Psoas muscle (tissue), 8 donors: ENCODE results near the gene IVD. TPM values are rescaled to one million over a fixed set of nuclear protein-coding genes. Genes with fewer than 3 reads are reported as not detected.

ENCODE experiments used
- ATAC-seq, 4 donors: fragments of 200-7000 bp; cut with Tn5 transposase; one replicate each; pipeline ENCODE4 v1.9.1; 2020; ENCODE audit warnings: moderate library complexity in 3 of 4, mild to moderate bottlenecking in 2 of 4
- DNase-seq, 2 donors: peaks; one replicate each; pipeline ENCODE4 v3.0.0-alpha.2; 2020
- H3K27ac ChIP-seq: fragments of 200-600 bp; one replicate; pipeline ENCODE4 v1.8.0; 2022
- H3K27me3 ChIP-seq, 3 donors: fragments of 200-600 bp in 1 of 3; one replicate each; pipeline versions ENCODE4 v1.6.1 to v1.8.0; 2013 to 2022; ENCODE audit warnings: low read length in 2 of 3, mild to moderate bottlenecking in 2 of 3, moderate library complexity in 1 of 3; ENCODE audit not compliant: insufficient read depth in 3 of 3
- H3K36me3 ChIP-seq, 2 donors: fragments of 200-600 bp in 1 of 2; one replicate each; pipeline versions ENCODE4 v1.6.1 to v1.8.0; 2013 to 2022; ENCODE audit warnings: low read depth in 1 of 2, mild to moderate bottlenecking in 1 of 2, moderate library complexity in 1 of 2; ENCODE audit not compliant: insufficient read depth in 1 of 2
- H3K4me1 ChIP-seq: fragments of 200-600 bp; one replicate; pipeline ENCODE4 v1.8.0; 2022
- H3K4me3 ChIP-seq: fragments of 200-600 bp; one replicate; pipeline ENCODE4 v1.8.0; 2022; ENCODE audit warnings: mild to moderate bottlenecking
- H3K9me3 ChIP-seq: fragments of 200-600 bp; one replicate; pipeline ENCODE4 v1.8.0; 2022
- CTCF ChIP-seq: fragments of 200-600 bp; IDR thresholded peaks from one replicate; pipeline ENCODE4 v1.8.0; 2022; ENCODE audit warnings: antibody characterized with exemption
- WGBS, 3 donors: extraction: QIAGEN DNeasy Blood & Tissue Kit; methylation state at CpG; one replicate each; pipeline versions ENCODE4 v1.1.6 to v1.1.7; 2013; 5-methylcytosine and 5-hydroxymethylcytosine counted together
- intact Hi-C, 2 donors: fragments of 100-400 bp; cut with DNase I; formaldehyde crosslinking; loops; one replicate each; pipeline versions ENCODE4 v1.11.0 to v1.14.2; 2022
- polyA plus RNA-seq, 3 donors: library from polyadenylated mRNA; stranded (reverse); fragments of 200-250 nt; gene quantifications; one replicate each; pipeline ENCODE4 v1.2.3, GENCODE V29; 2013
- total RNA-seq, 4 donors: library from RNA; stranded (reverse); fragmentation: NEBNext Ultra II Directional in 2 of 4; extraction: Animal tissue kit (Norgen Biotek cat#: 25700) in 2 of 4; gene quantifications; one replicate each; pipeline versions ENCODE4 v1.2.1 to v1.2.4, GENCODE V29; 2021 to 2023
- donor health status: healthy with polysubstance abuse.
- donor health status: DM: no; HTN: no; CAD: no; lungs with moderate emphysema.
- donor health status: Bipolar disorder and iron deficiency.
- donor health status: healthy.
- donor health status: DM: yes; HTN: yes; CAD: no.
- donor health status: DM: no; HTN: no; CAD: no.
- donor health status: DM: no; HTN: no; CAD: no.
- donor health status: DM: yes; HTN: yes; CAD: no.

Gene IVD
- total and polyA plus RNA-seq, 7 donors, result 27.1 to 102 (median 46.5) TPM

GRCh38 chr15:40467261-40467615 is 61.6 kb downstream of the IVD start:
- Histone ChIP-seq H3K9me3 (no peaks in the 10 kb centered on the region), H3K36me3 (peaks cover 2 to 48% of the 10 kb centered on the region in 2 donors), H3K4me1 (peaks cover 5% of the 10 kb centered on the region), H3K4me3 (no peak overlapping the region), H3K27ac (no peak overlapping the region), H3K27me3 (no peaks in the 10 kb centered on the region)
- DNase-seq, result no peak
- ATAC-seq, result no peak
- no peak for TF ChIP-seq CTCF
- intact Hi-C loops, result no loop called here

- no peak for ATAC-seq
- no peak overlapping the region for H3K4me3 ChIP-seq
- intact Hi-C loops, result no loop called here
- H3K36me3 ChIP-seq, result peaks cover 2 to 32% of the 10 kb centered on the region in 2 donors
- DNase-seq, result no peak
- no peak overlapping the region for H3K27ac ChIP-seq
- H3K4me1 ChIP-seq, result peaks cover 5% of the 10 kb centered on the region
- no peaks in the 10 kb centered on the region for H3K27me3 ChIP-seq
- no peaks in the 10 kb centered on the region for H3K9me3 ChIP-seq
- WGBS, 3 donors, result 93 to 99% (median 95%) methylated on average over 4 of the region's 4 CpGs
- no peak for TF ChIP-seq CTCF
Observed at GRCh38 chr15:40468898-40469331, 63.3 kb downstream of the IVD start.

- Histone ChIP-seq H3K9me3 (no peaks in the 10 kb centered on the region), H3K27me3 (no peaks in the 10 kb centered on the region), H3K27ac (peak overlapping the region; percentile 78), H3K4me3 (peak overlapping the region; percentile 72), H3K36me3 (peaks cover 2 to 22% of the 10 kb centered on the region in 2 donors), H3K4me1 (peaks cover 5% of the 10 kb centered on the region)
- no peak for TF ChIP-seq CTCF
- intact Hi-C loops, result no loop called here
- ATAC-seq (no peak), DNase-seq (no peak)
- WGBS, 3 donors, result 78 to 82% (median 79%) methylated on average over 7 of the region's 7 CpGs
Observed at GRCh38 chr15:40469776-40470390, 64.3 kb downstream of the IVD start.

- H3K4me3 ChIP-seq, result peak within 1 kb of the TSS; percentile 72
- DNase-seq, result peak; percentile 66 to 72
- intact Hi-C loops, result no loop called here
- peaks cover 5% of the 10 kb centered on the region for H3K4me1 ChIP-seq
- peaks cover 2 to 15% of the 10 kb centered on the region in 2 donors for H3K36me3 ChIP-seq
- ATAC-seq, result peak; percentile 78 to 90 (median 82)
- no peaks in the 10 kb centered on the region for H3K27me3 ChIP-seq
- TF ChIP-seq CTCF, result no peak
- no peaks in the 10 kb centered on the region for H3K9me3 ChIP-seq
- H3K27ac ChIP-seq, result peak within 1 kb of the TSS; percentile 78
- WGBS, 3 donors, result 2 to 3% (median 3%) methylated on average over 29 to 52 of the region's 52 CpGs
Observed at GRCh38 chr15:40470423-40471104, 65.0 kb downstream of the IVD start, which contains the start of gene CHST14. Gene CHST14, plus strand, starts transcription at chr15:40470984. Its CDS starts 230 bp downstream, at chr15:40471214.

Other genes starting within 250 kb of the IVD start
- gene BUB1B, start 244.7 kb upstream of the IVD start, total RNA-seq, result 1 to 10 TPM in 1 of 4 donors, under 1 TPM in 1, not detected in 2; 0.71 to 1.0 TPM
- under 1 TPM in 2 of 3 donors, not detected in 1; 0.10 to 0.42 TPM for gene BUB1B, start 244.7 kb upstream of the IVD start, polyA plus RNA-seq
- 1 to 10 TPM in 2 of 4 donors, under 1 TPM in 2; 0.44 to 3.0 (median 1.2) TPM for gene PAK6, start 166.7 kb upstream of the IVD start, total RNA-seq
- gene PAK6, start 166.7 kb upstream of the IVD start, polyA plus RNA-seq, result 1 to 10 TPM in 1 of 3 donors, under 1 TPM in 2; 0.03 to 1.1 (median 0.47) TPM
- not detected for gene ANKRD63, start 122.7 kb upstream of the IVD start, total RNA-seq
- gene ANKRD63, start 122.7 kb upstream of the IVD start, polyA plus RNA-seq, result not detected
- gene PLCB2, start 97.9 kb upstream of the IVD start, total RNA-seq, result 1 to 10 TPM; 1.7 to 4.6 (median 3.5) TPM
- 1 to 10 TPM in 2 of 3 donors, under 1 TPM in 1; 0.73 to 2.0 (median 1.6) TPM for gene PLCB2, start 97.9 kb upstream of the IVD start, polyA plus RNA-seq
- gene INAFM2, start 82.1 kb upstream of the IVD start, total RNA-seq, result 10 to 100 TPM; 22.3 to 32.4 (median 28.9) TPM
- gene INAFM2, start 82.1 kb upstream of the IVD start, polyA plus RNA-seq, result 10 to 100 TPM in 1 of 3 donors, 1 to 10 TPM in 2; 5.8 to 14.5 (median 7.9) TPM
- gene CCDC9B, start 64.9 kb upstream of the IVD start, total RNA-seq, result 100 to 1,000 TPM in 3 of 4 donors, 10 to 100 TPM in 1; 87.0 to 161 (median 129) TPM
- gene CCDC9B, start 64.9 kb upstream of the IVD start, polyA plus RNA-seq, result 10 to 100 TPM; 14.5 to 50.5 (median 23.2) TPM
- gene PHGR1, start 54.8 kb upstream of the IVD start, total RNA-seq, result not detected
- gene PHGR1, start 54.8 kb upstream of the IVD start, polyA plus RNA-seq, result 1 to 10 TPM in 2 of 3 donors, under 1 TPM in 1; 0.49 to 4.8 (median 1.4) TPM
- 1 to 10 TPM in 1 of 4 donors, under 1 TPM in 3; 0.05 to 2.4 (median 0.72) TPM for gene DISP2, start 47.6 kb upstream of the IVD start, total RNA-seq
- gene DISP2, start 47.6 kb upstream of the IVD start, polyA plus RNA-seq, result under 1 TPM; 0.42 to 0.79 (median 0.52) TPM
- 10 to 100 TPM in 2 of 4 donors, 1 to 10 TPM in 2; 7.7 to 21.3 (median 11.6) TPM for gene KNSTRN, start 23.1 kb upstream of the IVD start, total RNA-seq
- 10 to 100 TPM; 11.5 to 21.5 (median 18.7) TPM for gene KNSTRN, start 23.1 kb upstream of the IVD start, polyA plus RNA-seq
- gene BAHD1, start 35.2 kb downstream of the IVD start, total RNA-seq, result 10 to 100 TPM; 12.5 to 15.6 (median 13.4) TPM
- gene BAHD1, start 35.2 kb downstream of the IVD start, polyA plus RNA-seq, result 10 to 100 TPM in 2 of 3 donors, 1 to 10 TPM in 1; 9.9 to 14.6 (median 12.3) TPM
- gene CHST14, start 65.2 kb downstream of the IVD start, total RNA-seq, result 1 to 10 TPM; 3.8 to 5.3 (median 4.2) TPM
- gene CHST14, start 65.2 kb downstream of the IVD start, polyA plus RNA-seq, result 1 to 10 TPM; 2.5 to 4.5 (median 2.8) TPM
- 10 to 100 TPM in 3 of 4 donors, 1 to 10 TPM in 1; 9.3 to 23.6 (median 19.8) TPM for gene CCDC32, start 159.2 kb downstream of the IVD start, total RNA-seq
- 10 to 100 TPM; 24.8 to 54.9 (median 38.5) TPM for gene CCDC32, start 159.2 kb downstream of the IVD start, polyA plus RNA-seq
- 10 to 100 TPM in 3 of 4 donors, 1 to 10 TPM in 1; 8.7 to 12.5 (median 11.0) TPM for gene RPUSD2, start 163.5 kb downstream of the IVD start, total RNA-seq
- gene RPUSD2, start 163.5 kb downstream of the IVD start, polyA plus RNA-seq, result 10 to 100 TPM in 2 of 3 donors, 1 to 10 TPM in 1; 9.4 to 10.9 (median 10.3) TPM
- under 1 TPM in 3 of 4 donors, not detected in 1; 0.04 to 0.50 (median 0.49) TPM for gene KNL1, start 188.5 kb downstream of the IVD start, total RNA-seq
- under 1 TPM in 2 of 3 donors, not detected in 1; 0.03 to 0.18 TPM for gene KNL1, start 188.5 kb downstream of the IVD start, polyA plus RNA-seq